ENCODE results near the gene DHX58.

The DHX58 gene

GRCh38 chr17:42120770-42121769, 8.6 kb upstream of the DHX58 start, which contains the start of gene KAT2A (continued):
- TF ChIP-seq PATZ1 (tag by site-specific recombination; IDR thresholded peaks at IDR 0.05), result peak; percentile 25; the same call in 1 of the 2 replicates
- peak; percentile 40; the same call in 1 of the 2 replicates for TF ChIP-seq ZFHX2 (tag by site-specific recombination; conservative IDR thresholded peaks at IDR 0.05)
- peak; percentile 61 for TF ChIP-seq ZBTB26 (tag by site-specific recombination; optimal IDR thresholded peaks at IDR 0.05)
- no peak for TF ChIP-seq ZNF510 (tag by site-specific recombination; IDR thresholded peaks at IDR 0.05; ENCODE audit: insufficient replicate concordance)
- peak; percentile 55; the same call in 1 of the 2 replicates for TF ChIP-seq GLIS2 (tag by site-specific recombination; IDR thresholded peaks at IDR 0.05)
- TF ChIP-seq SP3 (tag by site-specific recombination; IDR thresholded peaks at IDR 0.05), result peak; percentile 42
- TF ChIP-seq ZNF214 (tag by site-specific recombination; IDR thresholded peaks at IDR 0.05; ENCODE audit: borderline replicate concordance), result no peak
- 0 out of 2 replicates have a peak, but pooled peaks have one; percentile 28 for TF ChIP-seq ZBTB11 (tag by site-specific recombination; conservative IDR thresholded peaks at IDR 0.05; ENCODE audit: low read depth)
- TF ChIP-seq ZNF335 (tag by site-specific recombination; conservative IDR thresholded peaks at IDR 0.05), result peak; percentile 75
- peak; percentile 53; the same call in 1 of the 2 replicates for TF ChIP-seq ZNF600 (tag by site-specific recombination; IDR thresholded peaks at IDR 0.05)
- 0 out of 2 replicates have a peak, but pooled peaks have one; percentile 18 for TF ChIP-seq ZBTB48 (tag by site-specific recombination; IDR thresholded peaks at IDR 0.05)
- TF ChIP-seq YY2 (tag by site-specific recombination; IDR thresholded peaks at IDR 0.05), result peak; percentile 65
- peak; percentile 64; the same call in 1 of the 2 replicates for TF ChIP-seq YY1 (tag by site-specific recombination; IDR thresholded peaks at IDR 0.05)
- TF ChIP-seq ZBTB17 (tag by site-specific recombination; IDR thresholded peaks at IDR 0.05), result peak; percentile 67
- TF ChIP-seq ZBTB20 (tag by site-specific recombination; IDR thresholded peaks at IDR 0.05), result peak; percentile 3; the same call in 1 of the 2 replicates
- TF ChIP-seq GLIS1 (tag by site-specific recombination; IDR thresholded peaks at IDR 0.05), result peak; percentile 58
- TF ChIP-seq ELK4 (IDR thresholded peaks at IDR 0.05; ENCODE audit: borderline replicate concordance, low read depth, low read length), result no peak
